ENCODE data around the gene CDH26.

Gene CDH26

DNA sequence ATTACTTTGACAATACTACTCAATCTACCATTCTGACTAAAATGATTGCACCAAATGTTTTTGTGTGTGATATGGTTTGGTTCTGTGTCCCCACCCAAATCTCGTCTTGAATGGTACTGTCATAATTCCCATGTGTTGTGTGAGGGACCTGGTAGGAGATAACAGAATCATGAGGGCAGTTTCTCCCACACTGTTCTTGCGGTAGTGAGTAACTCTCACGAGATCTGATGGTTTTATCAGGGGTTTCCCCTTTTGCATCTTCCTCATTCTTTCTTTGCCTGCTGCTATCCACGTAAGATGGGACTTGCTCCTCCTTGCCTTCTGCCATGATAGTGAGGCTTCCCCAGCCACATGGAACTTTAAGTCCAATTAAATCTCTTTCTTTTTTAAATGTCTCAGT, 45.6 kb upstream of the CDH26 start:
- Histone ChIP-seq H3K4me3 (ENCODE audit: insufficient read depth, low read length, poor library complexity, severe bottlenecking) (no peak overlapping the region), H3K27me3 (ENCODE audit: low read length) (no peaks in the 10 kb centered on the region), H3K36me3 (ENCODE audit: low read length) (no peaks in the 10 kb centered on the region), H2AFZ (ENCODE audit: low read depth, low read length, severe bottlenecking) (no peak overlapping the region), H3K27ac (ENCODE audit: low read depth, low read length) (no peak overlapping the region), H4K20me1 (ENCODE audit: low read depth, low read length) (no peaks in the 10 kb centered on the region), H3K9me3 (ENCODE audit: insufficient read depth, low read length) (no peaks in the 10 kb centered on the region), H3K9me2 (replicated peaks; ENCODE audit: insufficient read depth, low read length) (no peaks in the 10 kb centered on the region), H3F3A (ENCODE audit: insufficient read depth) (no peaks in the 10 kb centered on the region), H3K9ac (ENCODE audit: low read length) (no peak overlapping the region), H3K79me2 (ENCODE audit: insufficient read depth, low read length) (no peaks in the 10 kb centered on the region), H3K4me2 (ENCODE audit: low read depth, low read length, poor library complexity, severe bottlenecking) (no peak overlapping the region)
- TF ChIP-seq, protein P1, sequence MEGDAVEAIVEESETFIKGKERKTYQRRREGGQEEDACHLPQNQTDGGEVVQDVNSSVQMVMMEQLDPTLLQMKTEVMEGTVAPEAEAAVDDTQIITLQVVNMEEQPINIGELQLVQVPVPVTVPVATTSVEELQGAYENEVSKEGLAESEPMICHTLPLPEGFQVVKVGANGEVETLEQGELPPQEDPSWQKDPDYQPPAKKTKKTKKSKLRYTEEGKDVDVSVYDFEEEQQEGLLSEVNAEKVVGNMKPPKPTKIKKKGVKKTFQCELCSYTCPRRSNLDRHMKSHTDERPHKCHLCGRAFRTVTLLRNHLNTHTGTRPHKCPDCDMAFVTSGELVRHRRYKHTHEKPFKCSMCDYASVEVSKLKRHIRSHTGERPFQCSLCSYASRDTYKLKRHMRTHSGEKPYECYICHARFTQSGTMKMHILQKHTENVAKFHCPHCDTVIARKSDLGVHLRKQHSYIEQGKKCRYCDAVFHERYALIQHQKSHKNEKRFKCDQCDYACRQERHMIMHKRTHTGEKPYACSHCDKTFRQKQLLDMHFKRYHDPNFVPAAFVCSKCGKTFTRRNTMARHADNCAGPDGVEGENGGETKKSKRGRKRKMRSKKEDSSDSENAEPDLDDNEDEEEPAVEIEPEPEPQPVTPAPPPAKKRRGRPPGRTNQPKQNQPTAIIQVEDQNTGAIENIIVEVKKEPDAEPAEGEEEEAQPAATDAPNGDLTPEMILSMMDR (IDR thresholded peaks at IDR 0.05; ENCODE audit: insufficient read depth, low read length, poor library complexity, severe bottlenecking): no peak
- TF ChIP-seq EZH2phosphoT487 (conservative IDR thresholded peaks at IDR 0.05; ENCODE audit: low read length): no peak

GRCh38 chr20:59920944-59921343, 37.3 kb upstream of the CDH26 start:
- no peaks in the 10 kb centered on the region for H3F3A ChIP-seq (ENCODE audit: insufficient read depth)
- no peaks in the 10 kb centered on the region for H3K36me3 ChIP-seq (ENCODE audit: low read length)
- no peak for TF ChIP-seq EZH2phosphoT487 (conservative IDR thresholded peaks at IDR 0.05; ENCODE audit: low read length)
- TF ChIP-seq, protein P1 (IDR thresholded peaks at IDR 0.05; ENCODE audit: insufficient read depth, low read length, poor library complexity, severe bottlenecking): no peak
- H3K9me2 ChIP-seq (replicated peaks; ENCODE audit: insufficient read depth, low read length): no peaks in the 10 kb centered on the region
- no peak overlapping the region for H3K4me3 ChIP-seq (ENCODE audit: insufficient read depth, low read length, poor library complexity, severe bottlenecking)
- H3K79me2 ChIP-seq (ENCODE audit: insufficient read depth, low read length): no peaks in the 10 kb centered on the region
- H4K20me1 ChIP-seq (ENCODE audit: low read depth, low read length): no peaks in the 10 kb centered on the region
- no peak overlapping the region for H2AFZ ChIP-seq (ENCODE audit: low read depth, low read length, severe bottlenecking)
- no peaks in the 10 kb centered on the region for H3K9me3 ChIP-seq (ENCODE audit: insufficient read depth, low read length)
- no peak overlapping the region for H3K9ac ChIP-seq (ENCODE audit: low read length)
- no peak overlapping the region for H3K4me2 ChIP-seq (ENCODE audit: low read depth, low read length, poor library complexity, severe bottlenecking)
- no peaks in the 10 kb centered on the region for H3K27me3 ChIP-seq (ENCODE audit: low read length)
- no peak overlapping the region for H3K27ac ChIP-seq (ENCODE audit: low read depth, low read length)

- Histone ChIP-seq H3K27me3 (ENCODE audit: low read length) (no peaks in the 10 kb centered on the region), H4K20me1 (ENCODE audit: low read depth, low read length) (no peaks in the 10 kb centered on the region), H3K4me3 (ENCODE audit: insufficient read depth, low read length, poor library complexity, severe bottlenecking) (no peak overlapping the region), H3K9me3 (ENCODE audit: insufficient read depth, low read length) (no peaks in the 10 kb centered on the region), H3K79me2 (ENCODE audit: insufficient read depth, low read length) (no peaks in the 10 kb centered on the region), H3K36me3 (ENCODE audit: low read length) (no peaks in the 10 kb centered on the region), H3K4me2 (ENCODE audit: low read depth, low read length, poor library complexity, severe bottlenecking) (no peak overlapping the region), H3F3A (ENCODE audit: insufficient read depth) (no peaks in the 10 kb centered on the region), H3K9ac (ENCODE audit: low read length) (no peak overlapping the region), H2AFZ (ENCODE audit: low read depth, low read length, severe bottlenecking) (no peak overlapping the region), H3K9me2 (replicated peaks; ENCODE audit: insufficient read depth, low read length) (no peaks in the 10 kb centered on the region), H3K27ac (ENCODE audit: low read depth, low read length) (no peak overlapping the region)
- TF ChIP-seq, protein P1 (IDR thresholded peaks at IDR 0.05; ENCODE audit: insufficient read depth, low read length, poor library complexity, severe bottlenecking): no peak
- no peak for TF ChIP-seq EZH2phosphoT487 (conservative IDR thresholded peaks at IDR 0.05; ENCODE audit: low read length)
These were observed 34.7 kb upstream of the CDH26 start for GRCh38 chr20:59923514-59923913.
